AG10803 (cell line): Measurements from ENCODE around the gene WDR83.
A peak's percentile ranks its signal among the peaks of the same experiment; 100 is the strongest.
"Not testable (repeated sequence)": the region's sequence is repeated elsewhere in the genome, so short reads cannot be mapped to it uniquely, and the experiment has no call there.

Experiments used
- DNase-seq: peaks from one replicate; pipeline ENCODE4 v3.0.0; 2010; ENCODE audit warnings: low read depth
- H3K4me3 ChIP-seq: 2 replicates; pipeline ENCODE4 v1.5.1; 2011; ENCODE audit warnings: mild to moderate bottlenecking, low read length, control low read depth
- CTCF ChIP-seq: conservative IDR thresholded peaks from 2 replicates; pipeline ENCODE4 v1.5.1; 2011; ENCODE audit warnings: mild to moderate bottlenecking, low read length, control low read depth, inconsistent platforms

Gene WDR83

GRCh38 chr19:12676384-12676792 is 9.8 kb downstream of the WDR83 start:
- TF ChIP-seq CTCF, result peak; percentile 90
- peak; percentile 67 for DNase-seq
- H3K4me3 ChIP-seq, result no peak overlapping the region

- no peak overlapping the region for H3K4me3 ChIP-seq
- DNase-seq, result no peak
- TF ChIP-seq CTCF, result no peak
Observed at GRCh38 chr19:12676928-12677327, 10.3 kb downstream of the WDR83 start.

GRCh38 chr19:12678039-12678438 is 11.4 kb downstream of the WDR83 start:
- not testable (repeated sequence) for DNase-seq, H3K4me3 ChIP-seq

GRCh38 chr19:12680034-12680433 is 13.4 kb downstream of the WDR83 start:
- TF ChIP-seq CTCF, result no peak
- no peak overlapping the region for H3K4me3 ChIP-seq
- no peak for DNase-seq

GRCh38 chr19:12681074-12681987 is 14.7 kb downstream of the WDR83 start, which contains the start of gene DHPS:
Gene DHPS (minus strand): TSS chr19:12681880. CDS start chr19:12681766, 114 bp downstream.
- peak; percentile 98 for DNase-seq
- H3K4me3 ChIP-seq, result peak within 1 kb of the TSS; percentile 98

GRCh38 chr19:12685831-12686230 is 19.2 kb downstream of the WDR83 start:
- no peak for TF ChIP-seq CTCF
- no peak overlapping the region for H3K4me3 ChIP-seq
- DNase-seq, result no peak

More at GRCh38 chr19:12681074-12681987, 14.7 kb downstream of the WDR83 start, which contains the start of gene DHPS:
- no peak; the same call in 1 of the 2 replicates for TF ChIP-seq CTCF

GRCh38 chr19:12687496-12688196 is 21.0 kb downstream of the WDR83 start, which contains the start of gene GNG14:
Gene GNG14 (plus strand): TSS chr19:12687998. CDS start chr19:12688049, 51 bp downstream.
- no peak for TF ChIP-seq CTCF
- H3K4me3 ChIP-seq, result no peak within 1 kb of the TSS
- DNase-seq, result no peak
